GM21360 (cell line): ENCODE data around the gene LDHA.

Source experiments
- ATAC-seq: cut with Tn5 transposase; IDR thresholded peaks from one replicate; pipeline ENCODE4 v1.9.1; 2021; ENCODE audit warnings: mild to moderate bottlenecking, moderate library complexity; ENCODE audit not compliant: unreplicated experiment

LDHA gene

GRCh38 chr11:18394275-18394927 is at the start of gene LDHA:
Gene LDHA (plus strand): TSS chr11:18394563. CDS start chr11:18396843, 2,280 bp downstream.
- peak; percentile 65 for ATAC-seq

GRCh38 chr11:18347471-18348125 is 46.8 kb upstream of the LDHA start:
- no peak for ATAC-seq

- ATAC-seq: no peak
Measured at GRCh38 chr11:18352581-18352980, 41.8 kb upstream of the LDHA start.

- no peak for ATAC-seq
Measured at GRCh38 chr11:18358646-18359045, 35.7 kb upstream of the LDHA start.

- no peak for ATAC-seq
Measured at GRCh38 chr11:18361154-18361553, 33.2 kb upstream of the LDHA start.

- ATAC-seq: no peak
Measured at GRCh38 chr11:18364495-18365073, 29.8 kb upstream of the LDHA start.

- no peak for ATAC-seq
Measured at GRCh38 chr11:18365741-18366140, 28.6 kb upstream of the LDHA start.

GRCh38 chr11:18366286-18366685 is 28.1 kb upstream of the LDHA start:
- no peak for ATAC-seq

- no peak for ATAC-seq
Measured at GRCh38 chr11:18367431-18367830, 26.9 kb upstream of the LDHA start.

GRCh38 chr11:18368221-18368620 is 26.1 kb upstream of the LDHA start:
- ATAC-seq: no peak

GRCh38 chr11:18369398-18369797 is 25.0 kb upstream of the LDHA start:
- no peak for ATAC-seq

GRCh38 chr11:18371279-18371678 is 23.1 kb upstream of the LDHA start:
- ATAC-seq: no peak

- no peak for ATAC-seq
Measured at GRCh38 chr11:18372201-18372600, 22.2 kb upstream of the LDHA start.

- no peak for ATAC-seq
Measured at GRCh38 chr11:18374956-18375355, 19.4 kb upstream of the LDHA start.

GRCh38 chr11:18375941-18376340 is 18.4 kb upstream of the LDHA start:
- no peak for ATAC-seq

GRCh38 chr11:18379201-18379600 is 15.2 kb upstream of the LDHA start:
- no peak for ATAC-seq

GRCh38 chr11:18383388-18384156 is 10.8 kb upstream of the LDHA start:
- peak; percentile 91 for ATAC-seq

- peak; percentile 23 for ATAC-seq
Measured at GRCh38 chr11:18384157-18384641, 10.2 kb upstream of the LDHA start.

GRCh38 chr11:18390088-18390487 is 4.3 kb upstream of the LDHA start:
- ATAC-seq: no peak

GRCh38 chr11:18392434-18393321 is 1.7 kb upstream of the LDHA start:
- no peak for ATAC-seq
